Measurements from ENCODE around the gene C16orf96. TPM values are rescaled to one million over a fixed set of nuclear protein-coding genes. Genes with fewer than 3 reads are reported as not detected.
"Not testable (repeated sequence)": the region's sequence is repeated elsewhere in the genome, so short reads cannot be mapped to it uniquely, and the experiment has no call there.

Gene C16orf96
- total and polyA plus RNA-seq, 10 donors, result 0.06 to 0.33 (median 0.21) TPM

DNA sequence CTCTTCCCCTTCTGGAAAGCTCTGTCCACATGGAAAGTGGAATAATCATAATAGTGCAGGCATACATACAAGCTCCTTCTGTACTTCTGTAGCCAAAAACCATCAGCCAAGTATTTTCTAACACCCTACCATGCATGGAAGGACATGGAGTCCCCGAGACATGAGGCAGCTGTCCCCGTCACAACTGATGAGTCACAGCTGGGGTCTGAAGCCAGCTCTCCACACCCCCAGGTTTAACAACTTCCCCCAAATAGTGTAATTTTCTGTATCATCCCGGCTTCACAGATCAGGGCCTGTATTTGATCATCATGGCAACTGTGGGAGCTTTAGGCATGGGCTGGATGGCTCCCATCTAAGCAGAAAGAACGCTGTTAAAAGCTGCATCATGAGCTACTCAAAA is 16.6 kb downstream of the C16orf96 start:
- Histone ChIP-seq H3K4me3 (no peak overlapping the region), H3K4me1 (peaks cover 0 to 12% (median 0%) of the 10 kb centered on the region in 6 donors), H3K27me3 (replicated peaks in 1 of 7) (peaks cover 0 to 10% (median 0%) of the 10 kb centered on the region in 7 donors), H3K36me3 (no peaks in the 10 kb centered on the region), H3K9me3 (no peaks in the 10 kb centered on the region), H3K27ac (no peak overlapping the region)
- TF ChIP-seq POLR2A (IDR thresholded peaks at IDR 0.05), result no peak
- no peak for TF ChIP-seq POLR2AphosphoS5 (IDR thresholded peaks at IDR 0.05)
- no peak for TF ChIP-seq CTCF (IDR thresholded peaks at IDR 0.05 in 8 of 11, conservative IDR thresholded peaks at IDR 0.05 in 3 of 11)
- 40 to 63% (median 45%) methylated on average over 4 of the region's 4 CpGs for WGBS, 5 donors
- DNase-seq, result no peak
- intact Hi-C loops (cut with DNase I; ENCODE audit: low total_unique reads), result no loop called here

- H3K27ac ChIP-seq; H3K27me3 ChIP-seq (replicated peaks in 1 of 7); intact Hi-C loops (cut with DNase I; ENCODE audit: low total_unique reads); H3K4me3 ChIP-seq; H3K9me3 ChIP-seq; DNase-seq; H3K36me3 ChIP-seq: not testable (repeated sequence)
- peaks cover 0 to 12% (median 0%) of the 10 kb centered on the region in 6 donors for H3K4me1 ChIP-seq
- 62 to 84% (median 79%) methylated on average over 7 of the region's 7 CpGs for WGBS, 5 donors
Measured at GRCh38 chr16:4573926-4574325, 17.8 kb downstream of the C16orf96 start.

DNA sequence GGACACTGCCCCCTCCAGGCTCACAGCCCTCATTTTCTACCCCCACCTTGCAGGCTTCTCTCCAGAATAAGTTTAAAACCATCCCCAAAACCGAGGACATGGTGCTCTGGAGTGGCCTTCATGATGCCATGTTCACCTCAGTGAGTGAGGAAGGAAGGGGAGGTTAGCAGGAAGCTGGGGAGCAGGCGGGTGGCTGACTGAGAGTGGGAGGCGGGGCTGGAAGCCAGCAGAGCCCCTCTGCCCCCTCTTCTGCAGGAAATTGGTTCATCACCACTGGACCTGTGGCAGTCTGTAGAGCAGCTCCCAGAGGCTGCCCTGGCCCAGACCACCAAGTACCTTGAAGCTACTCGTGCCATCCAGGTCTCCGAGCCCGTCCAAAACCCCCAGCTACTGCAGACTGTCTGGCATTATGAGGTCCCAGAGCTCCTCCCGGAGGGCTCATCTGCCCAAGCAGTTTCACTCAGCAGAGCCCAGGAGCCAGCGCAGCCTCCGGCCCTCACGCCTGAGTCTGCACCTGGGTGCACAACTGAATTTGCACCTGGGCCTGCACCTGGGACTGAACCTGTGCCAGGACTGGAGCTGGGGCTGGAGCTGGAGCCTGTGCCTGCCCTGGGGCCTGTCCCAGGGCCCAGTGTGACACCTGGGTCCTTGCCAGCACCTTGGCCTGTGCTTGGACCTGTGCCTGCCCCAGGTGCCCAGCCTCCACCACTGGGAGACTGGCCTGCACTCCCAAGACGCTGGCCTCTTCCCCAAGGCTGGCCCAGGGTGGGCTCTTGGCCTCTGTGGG is 19.0 kb downstream of the C16orf96 start:
- intact Hi-C loops (cut with DNase I; ENCODE audit: low total_unique reads), result no loop called here

DNA sequence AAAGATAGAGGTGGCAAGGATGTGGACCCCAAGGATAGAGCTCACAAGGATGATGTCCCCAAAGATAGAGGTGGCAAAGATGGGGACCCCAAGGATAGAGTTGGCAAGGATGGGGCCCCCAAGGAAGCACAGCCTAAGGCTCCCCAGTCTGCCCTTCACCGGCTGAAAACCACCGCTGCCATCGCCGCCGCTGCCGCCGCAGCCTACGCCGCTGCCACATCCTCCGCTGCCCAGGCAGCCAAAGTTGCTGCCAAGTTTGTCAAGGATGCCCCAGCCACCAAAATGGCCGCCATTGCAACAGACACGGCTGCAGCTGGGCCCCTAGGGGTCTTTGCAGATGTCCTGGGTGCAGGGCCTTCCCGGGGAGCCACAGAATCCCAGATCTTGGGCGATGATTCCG is 19.9 kb downstream of the C16orf96 start:
- intact Hi-C loops (cut with DNase I; ENCODE audit: low total_unique reads), result no loop called here
- Histone ChIP-seq H3K4me1 (peaks cover 0 to 12% (median 0%) of the 10 kb centered on the region in 6 donors), H3K27me3 (replicated peaks in 1 of 7) (peaks cover 0 to 10% (median 0%) of the 10 kb centered on the region in 7 donors), H3K36me3 (no peaks in the 10 kb centered on the region), H3K9me3 (no peaks in the 10 kb centered on the region), H3K4me3 (no peak overlapping the region), H3K27ac (no peak overlapping the region)
- no peak for DNase-seq
- TF ChIP-seq POLR2AphosphoS5 (IDR thresholded peaks at IDR 0.05) (no peak), CTCF (IDR thresholded peaks at IDR 0.05 in 8 of 11, conservative IDR thresholded peaks at IDR 0.05 in 3 of 11) (no peak), POLR2A (IDR thresholded peaks at IDR 0.05) (no peak)
- 93 to 99% (median 96%) methylated on average over 15 of the region's 15 CpGs for WGBS, 5 donors

More for the DNA sequence above, 19.0 kb downstream of the C16orf96 start:
- DNase-seq, result no peak
- Histone ChIP-seq H3K36me3 (no peaks in the 10 kb centered on the region), H3K4me1 (peaks cover 0 to 12% (median 0%) of the 10 kb centered on the region in 6 donors), H3K27me3 (replicated peaks in 1 of 7) (peaks cover 0 to 10% (median 0%) of the 10 kb centered on the region in 7 donors), H3K9me3 (no peaks in the 10 kb centered on the region), H3K27ac (no peak overlapping the region), H3K4me3 (no peak overlapping the region)
- TF ChIP-seq POLR2A (IDR thresholded peaks at IDR 0.05) (no peak), POLR2AphosphoS5 (IDR thresholded peaks at IDR 0.05) (no peak), CTCF (IDR thresholded peaks at IDR 0.05 in 8 of 11, conservative IDR thresholded peaks at IDR 0.05 in 3 of 11) (no peak)
- 29 to 48% (median 44%) methylated on average over 4 to 11 of the region's 11 CpGs for WGBS, 5 donors

All from spleen (tissue), 11 donors.